ENCODE measurements around the gene SFMBT1. TPM values are rescaled to one million over a fixed set of nuclear protein-coding genes. Genes with fewer than 3 reads are reported as not detected.
A peak's percentile ranks its signal among the peaks of the same experiment; 100 is the strongest.

SFMBT1 gene
- total and polyA plus RNA-seq, 9 of the 15 experiments (the other 6 are each of a cell fraction or from before 2014, with no cell fraction given) = 0.76 to 6.6 (median 3.6) TPM

- no peak overlapping the region for H3K27ac ChIP-seq (ENCODE audit: extremely low read depth, low read depth, low read length)
- intact Hi-C loops (cut with micrococcal nuclease) = loop anchor here (1.0 to 10.0 kb wide), 3 partner anchors 137 to 327 kb away; no protein-coding TSS in a partner anchor
- TF ChIP-seq MAX (CRISPR knock-in tag; IDR thresholded peaks at IDR 0.05) (peak; percentile 18), NFIX (CRISPR knock-in tag; IDR thresholded peaks at IDR 0.05; ENCODE audit: low read depth) (no peak), RCOR1 (IDR thresholded peaks at IDR 0.05; ENCODE audit: borderline replicate concordance in 1 of 2, low read depth in 2 of 2, low read length in 2 of 2) (peak in 1 of 2 experiments; percentile 16; a peak in 1 of 4 replicates), TCF3 (CRISPR knock-in tag; IDR thresholded peaks at IDR 0.05) (0 out of 2 replicates have a peak, but pooled peaks have one; percentile 20), KDM1A (IDR thresholded peaks at IDR 0.05) (peak in 1 of 2 experiments; percentile 14; a peak in 1 of 4 replicates), POLR2G (IDR thresholded peaks at IDR 0.05; ENCODE audit: low read depth, low read length) (no peak)
- TF ChIP-seq, protein P1, sequence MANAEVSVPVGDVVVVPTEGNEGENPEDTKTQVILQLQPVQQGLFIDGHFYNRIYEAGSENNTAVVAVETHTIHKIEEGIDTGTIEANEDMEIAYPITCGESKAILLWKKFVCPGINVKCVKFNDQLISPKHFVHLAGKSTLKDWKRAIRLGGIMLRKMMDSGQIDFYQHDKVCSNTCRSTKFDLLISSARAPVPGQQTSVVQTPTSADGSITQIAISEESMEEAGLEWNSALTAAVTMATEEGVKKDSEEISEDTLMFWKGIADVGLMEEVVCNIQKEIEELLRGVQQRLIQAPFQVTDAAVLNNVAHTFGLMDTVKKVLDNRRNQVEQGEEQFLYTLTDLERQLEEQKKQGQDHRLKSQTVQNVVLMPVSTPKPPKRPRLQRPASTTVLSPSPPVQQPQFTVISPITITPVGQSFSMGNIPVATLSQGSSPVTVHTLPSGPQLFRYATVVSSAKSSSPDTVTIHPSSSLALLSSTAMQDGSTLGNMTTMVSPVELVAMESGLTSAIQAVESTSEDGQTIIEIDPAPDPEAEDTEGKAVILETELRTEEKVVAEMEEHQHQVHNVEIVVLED (CRISPR knock-in tag; IDR thresholded peaks at IDR 0.05) = no peak
- TF ChIP-seq, protein P2, sequence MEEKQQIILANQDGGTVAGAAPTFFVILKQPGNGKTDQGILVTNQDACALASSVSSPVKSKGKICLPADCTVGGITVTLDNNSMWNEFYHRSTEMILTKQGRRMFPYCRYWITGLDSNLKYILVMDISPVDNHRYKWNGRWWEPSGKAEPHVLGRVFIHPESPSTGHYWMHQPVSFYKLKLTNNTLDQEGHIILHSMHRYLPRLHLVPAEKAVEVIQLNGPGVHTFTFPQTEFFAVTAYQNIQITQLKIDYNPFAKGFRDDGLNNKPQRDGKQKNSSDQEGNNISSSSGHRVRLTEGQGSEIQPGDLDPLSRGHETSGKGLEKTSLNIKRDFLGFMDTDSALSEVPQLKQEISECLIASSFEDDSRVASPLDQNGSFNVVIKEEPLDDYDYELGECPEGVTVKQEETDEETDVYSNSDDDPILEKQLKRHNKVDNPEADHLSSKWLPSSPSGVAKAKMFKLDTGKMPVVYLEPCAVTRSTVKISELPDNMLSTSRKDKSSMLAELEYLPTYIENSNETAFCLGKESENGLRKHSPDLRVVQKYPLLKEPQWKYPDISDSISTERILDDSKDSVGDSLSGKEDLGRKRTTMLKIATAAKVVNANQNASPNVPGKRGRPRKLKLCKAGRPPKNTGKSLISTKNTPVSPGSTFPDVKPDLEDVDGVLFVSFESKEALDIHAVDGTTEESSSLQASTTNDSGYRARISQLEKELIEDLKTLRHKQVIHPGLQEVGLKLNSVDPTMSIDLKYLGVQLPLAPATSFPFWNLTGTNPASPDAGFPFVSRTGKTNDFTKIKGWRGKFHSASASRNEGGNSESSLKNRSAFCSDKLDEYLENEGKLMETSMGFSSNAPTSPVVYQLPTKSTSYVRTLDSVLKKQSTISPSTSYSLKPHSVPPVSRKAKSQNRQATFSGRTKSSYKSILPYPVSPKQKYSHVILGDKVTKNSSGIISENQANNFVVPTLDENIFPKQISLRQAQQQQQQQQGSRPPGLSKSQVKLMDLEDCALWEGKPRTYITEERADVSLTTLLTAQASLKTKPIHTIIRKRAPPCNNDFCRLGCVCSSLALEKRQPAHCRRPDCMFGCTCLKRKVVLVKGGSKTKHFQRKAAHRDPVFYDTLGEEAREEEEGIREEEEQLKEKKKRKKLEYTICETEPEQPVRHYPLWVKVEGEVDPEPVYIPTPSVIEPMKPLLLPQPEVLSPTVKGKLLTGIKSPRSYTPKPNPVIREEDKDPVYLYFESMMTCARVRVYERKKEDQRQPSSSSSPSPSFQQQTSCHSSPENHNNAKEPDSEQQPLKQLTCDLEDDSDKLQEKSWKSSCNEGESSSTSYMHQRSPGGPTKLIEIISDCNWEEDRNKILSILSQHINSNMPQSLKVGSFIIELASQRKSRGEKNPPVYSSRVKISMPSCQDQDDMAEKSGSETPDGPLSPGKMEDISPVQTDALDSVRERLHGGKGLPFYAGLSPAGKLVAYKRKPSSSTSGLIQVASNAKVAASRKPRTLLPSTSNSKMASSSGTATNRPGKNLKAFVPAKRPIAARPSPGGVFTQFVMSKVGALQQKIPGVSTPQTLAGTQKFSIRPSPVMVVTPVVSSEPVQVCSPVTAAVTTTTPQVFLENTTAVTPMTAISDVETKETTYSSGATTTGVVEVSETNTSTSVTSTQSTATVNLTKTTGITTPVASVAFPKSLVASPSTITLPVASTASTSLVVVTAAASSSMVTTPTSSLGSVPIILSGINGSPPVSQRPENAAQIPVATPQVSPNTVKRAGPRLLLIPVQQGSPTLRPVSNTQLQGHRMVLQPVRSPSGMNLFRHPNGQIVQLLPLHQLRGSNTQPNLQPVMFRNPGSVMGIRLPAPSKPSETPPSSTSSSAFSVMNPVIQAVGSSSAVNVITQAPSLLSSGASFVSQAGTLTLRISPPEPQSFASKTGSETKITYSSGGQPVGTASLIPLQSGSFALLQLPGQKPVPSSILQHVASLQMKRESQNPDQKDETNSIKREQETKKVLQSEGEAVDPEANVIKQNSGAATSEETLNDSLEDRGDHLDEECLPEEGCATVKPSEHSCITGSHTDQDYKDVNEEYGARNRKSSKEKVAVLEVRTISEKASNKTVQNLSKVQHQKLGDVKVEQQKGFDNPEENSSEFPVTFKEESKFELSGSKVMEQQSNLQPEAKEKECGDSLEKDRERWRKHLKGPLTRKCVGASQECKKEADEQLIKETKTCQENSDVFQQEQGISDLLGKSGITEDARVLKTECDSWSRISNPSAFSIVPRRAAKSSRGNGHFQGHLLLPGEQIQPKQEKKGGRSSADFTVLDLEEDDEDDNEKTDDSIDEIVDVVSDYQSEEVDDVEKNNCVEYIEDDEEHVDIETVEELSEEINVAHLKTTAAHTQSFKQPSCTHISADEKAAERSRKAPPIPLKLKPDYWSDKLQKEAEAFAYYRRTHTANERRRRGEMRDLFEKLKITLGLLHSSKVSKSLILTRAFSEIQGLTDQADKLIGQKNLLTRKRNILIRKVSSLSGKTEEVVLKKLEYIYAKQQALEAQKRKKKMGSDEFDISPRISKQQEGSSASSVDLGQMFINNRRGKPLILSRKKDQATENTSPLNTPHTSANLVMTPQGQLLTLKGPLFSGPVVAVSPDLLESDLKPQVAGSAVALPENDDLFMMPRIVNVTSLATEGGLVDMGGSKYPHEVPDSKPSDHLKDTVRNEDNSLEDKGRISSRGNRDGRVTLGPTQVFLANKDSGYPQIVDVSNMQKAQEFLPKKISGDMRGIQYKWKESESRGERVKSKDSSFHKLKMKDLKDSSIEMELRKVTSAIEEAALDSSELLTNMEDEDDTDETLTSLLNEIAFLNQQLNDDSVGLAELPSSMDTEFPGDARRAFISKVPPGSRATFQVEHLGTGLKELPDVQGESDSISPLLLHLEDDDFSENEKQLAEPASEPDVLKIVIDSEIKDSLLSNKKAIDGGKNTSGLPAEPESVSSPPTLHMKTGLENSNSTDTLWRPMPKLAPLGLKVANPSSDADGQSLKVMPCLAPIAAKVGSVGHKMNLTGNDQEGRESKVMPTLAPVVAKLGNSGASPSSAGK (IDR thresholded peaks at IDR 0.05) = peak; percentile 9; the same call in 1 of the 2 replicates
These were observed 26.1 kb upstream of the SFMBT1 start for GRCh38 chr3:53071882-53072431.

More at GRCh38 chr3:53071882-53072431, 26.1 kb upstream of the SFMBT1 start:
- Histone ChIP-seq H4K20me1 (replicated peaks; ENCODE audit: control insufficient read depth, insufficient read depth, low read length) (no peaks in the 10 kb centered on the region), H3K4me3 (no peak overlapping the region), H2AFZ (ENCODE audit: low read depth, low read length) (peak overlapping the region; percentile 96), H3K4me1 (replicated peaks in 1 of 2; ENCODE audit: control insufficient read depth in 2 of 2, insufficient read depth in 2 of 2, low read length in 2 of 2) (peaks cover 19 to 24% of the 10 kb centered on the region in 2 experiments; a peak in 4 of 5 replicates), H3K9ac (ENCODE audit: insufficient read depth in 1 of 2, low read depth in 2 of 2, low read length in 2 of 2) (peak overlapping the region in 1 of 2 experiments; percentile 88; a peak in 1 of 4 replicates), H3K4me2 (ENCODE audit: insufficient read depth, low read length) (peak overlapping the region; percentile 87), H3K9me3 (replicated peaks; ENCODE audit: control insufficient read depth, insufficient read depth, low read depth, low read length) (no peaks in the 10 kb centered on the region), H3K36me3 (ENCODE audit: control insufficient read depth, insufficient read depth, low read length) (no peaks in the 10 kb centered on the region), H3K9me1 (ENCODE audit: control insufficient read depth, insufficient read depth, low read length) (no peaks in the 10 kb centered on the region), H3K27me3 (ENCODE audit: control insufficient read depth in 2 of 2, insufficient read depth in 2 of 2, low read length in 2 of 2) (no peaks in the 10 kb centered on the region), H3K79me2 (ENCODE audit: control insufficient read depth, insufficient read depth, low read length) (no peaks in the 10 kb centered on the region)
- 29% methylated on average over 9 of the region's 11 CpGs for WGBS (ENCODE audit: insufficient coverage, low coverage, missing lambda C conversion rate)
- in situ Hi-C loops (cut with MboI) = loop anchor here (10.0 kb wide), 1 partner anchor 227 kb away; no protein-coding TSS in a partner anchor
- BruUV-seq (replicated peaks) = no TSS peak
- FAIRE-seq = peak; percentile 44
- ATAC-seq = no peak; the same call in 2 of the 3 replicates
- ChIA-PET POLR2A (no interaction called here), CTCF (ENCODE audit: low intra/inter-chr PET ratio) (interaction anchor here (0.7 to 1.4 kb wide), 3 partner anchors 220 to 644 kb away, joined by 3 to 5 read pairs (median 3); no protein-coding TSS in a partner anchor)
- DNase-seq (ENCODE audit: extremely low read depth in 1 of 4, low spot score in 3 of 4) = peak; percentile 20 to 56 (median 26)

All from K562 (cell line).